Panc1 (cell line): Measurements from ENCODE around the gene TMEM258. TPM values are rescaled to one million over a fixed set of nuclear protein-coding genes. Genes with fewer than 3 reads are reported as not detected.

Source experiments
- ATAC-seq: fragments of 200-7000 bp; cut with Tn5 transposase; 2 replicates; pipeline ENCODE4 v1.9.1; 2020; ENCODE audit warnings: mild to moderate bottlenecking, moderate library complexity
- BruUV-seq: library from RNA; stranded (reverse); fragments of 400-500 nt; replicated peaks from 2 replicates; lab custom pipeline; 2021; lab: Mats Ljungman, UMichigan
- CTCF ChIA-PET: fragments of 300-600 bp; sonication (Branson Sonifier 250); formaldehyde crosslinking; loops from one replicate; lab custom pipeline; 2022; ENCODE audit warnings: antibody characterized with exemption; lab: Charles Lee
- POLR2A ChIA-PET: fragments of 300-600 bp; sonication (Branson Sonifier 250); formaldehyde crosslinking; loops from one replicate; lab custom pipeline; 2022; ENCODE audit warnings: antibody characterized with exemption; lab: Charles Lee
- DNase-seq: peaks from one replicate; pipeline ENCODE4 v3.0.0-alpha.2; 2010; ENCODE audit warnings: low read depth, low spot score
- H3K27ac ChIP-seq: 2 replicates; pipeline ENCODE4 v1.5.1; 2011; ENCODE audit warnings: mild to moderate bottlenecking, low read length, inconsistent platforms
- H3K27me3 ChIP-seq: fragments of 200-500 bp; sonication (Bioruptor generic); 2 replicates; pipeline ENCODE4 v1.6.0; 2014; ENCODE audit warnings: low read length, inconsistent platforms; ENCODE audit not compliant: control insufficient read depth, insufficient read depth
- H3K36me3 ChIP-seq: fragments of 200-500 bp; sonication (Bioruptor generic); 2 replicates; pipeline ENCODE4 v1.5.1; 2014; ENCODE audit warnings: inconsistent platforms, mild to moderate bottlenecking, low read length, moderate library complexity; ENCODE audit not compliant: control insufficient read depth, insufficient read depth
- H3K4me1 ChIP-seq: 2 replicates; pipeline ENCODE4 v1.5.1; 2011; ENCODE audit warnings: inconsistent platforms, mild to moderate bottlenecking, low read length, moderate library complexity; ENCODE audit not compliant: control insufficient read depth, insufficient read depth
- H3K4me3 ChIP-seq, 2 experiments: 2 replicates each; pipeline ENCODE4 v1.5.1; 2011 to 2012; ENCODE audit warnings: low read depth in 2 of 2, low read length in 2 of 2, mild to moderate bottlenecking in 2 of 2, inconsistent platforms in 1 of 2, moderate library complexity in 1 of 2
- H3K9me3 ChIP-seq: fragments of 200-500 bp; sonication (Bioruptor generic); 2 replicates; pipeline ENCODE4 v1.5.1; 2014; ENCODE audit warnings: low read depth, mild to moderate bottlenecking, inconsistent platforms, low read length, moderate library complexity; ENCODE audit not compliant: control insufficient read depth, insufficient read depth
- CTCF ChIP-seq: fragments of 450-650 bp; IDR thresholded peaks from 2 replicates; pipeline ENCODE4 v1.5.1; 2017; ENCODE audit warnings: mild to moderate bottlenecking
- POLR2AphosphoS5 ChIP-seq: IDR thresholded peaks from 2 replicates; pipeline ENCODE4 v1.6.1; 2012; ENCODE audit warnings: mild to moderate bottlenecking, low read depth, low read length, moderate library complexity
- REST ChIP-seq, 2 experiments: IDR thresholded peaks; 2 replicates each; pipeline ENCODE4 v1.6.1; 2011 to 2012; ENCODE audit warnings: low read depth in 2 of 2, control low read depth in 1 of 2, low read length in 1 of 2, mild to moderate bottlenecking in 1 of 2, moderate library complexity in 1 of 2; ENCODE audit not compliant: insufficient read depth in 1 of 2
- SIN3A ChIP-seq: IDR thresholded peaks from 2 replicates; pipeline ENCODE4 v1.6.1; 2012; ENCODE audit warnings: low read depth, mild to moderate bottlenecking, low read length, moderate library complexity, borderline replicate concordance; ENCODE audit not compliant: insufficient read depth
- TCF7L2 ChIP-seq: IDR thresholded peaks from 2 replicates; pipeline ENCODE4 v1.6.1; 2011; ENCODE audit warnings: mild to moderate bottlenecking, low read depth, low read length, inconsistent platforms
- in situ Hi-C: cut with HindIII; loops from 2 replicates; pipeline ENCODE4 v1.10.0; 2016; ENCODE audit warnings: low sequenced_read_pairs, low pct_unique_long_range_greater_than_20kb
- intact Hi-C: fragments of 100-400 bp; cut with micrococcal nuclease; formaldehyde crosslinking; loops from one replicate; pipeline ENCODE4 v1.10.0; 2022; ENCODE audit not compliant: unreplicated experiment
- total RNA-seq: library from RNA; stranded (reverse); gene quantifications from one replicate; pipeline ENCODE4 v1.2.1, GENCODE V29; 2021; ENCODE audit not compliant: unreplicated experiment

Gene TMEM258
- total RNA-seq, 1 experiment from 2014 or later = 139 TPM

- CTCF ChIA-PET = interaction anchor here (0.7 kb wide), 1 partner anchor 9 kb away, joined by 3 read pairs; no protein-coding TSS in a partner anchor
- no peak overlapping the region for H3K27ac ChIP-seq
- H3K27me3 ChIP-seq = no peaks in the 10 kb centered on the region
- no peak overlapping the region for H3K4me3 ChIP-seq
- BruUV-seq = no TSS peak
- H3K9me3 ChIP-seq = no peaks in the 10 kb centered on the region
- no peak for TF ChIP-seq TCF7L2
- no peak for TF ChIP-seq REST (IDR thresholded peaks at IDR 0.05; ENCODE audit: insufficient read depth in 1 of 2, low read depth in 2 of 2, low read length in 1 of 2)
- TF ChIP-seq CTCF = no peak
- TF ChIP-seq SIN3A = no peak
- TF ChIP-seq POLR2AphosphoS5 = no peak
- in situ Hi-C loops = no loop called here
- intact Hi-C loops = no loop called here
- DNase-seq (no peak), ATAC-seq (no peak)
- POLR2A ChIA-PET = interaction anchor here (0.6 kb wide), 1 partner anchor 1445 kb away, joined by 15 read pairs; no protein-coding TSS in a partner anchor
- H3K4me1 ChIP-seq = peaks cover 3% of the 10 kb centered on the region
- no peaks in the 10 kb centered on the region for H3K36me3 ChIP-seq
Measured at GRCh38 chr11:61775106-61775505, 17.3 kb downstream of the TMEM258 start.

- Histone ChIP-seq H3K4me3 (no peak overlapping the region), H3K27ac (no peak overlapping the region), H3K36me3 (no peaks in the 10 kb centered on the region), H3K9me3 (no peaks in the 10 kb centered on the region), H3K4me1 (peaks cover 3% of the 10 kb centered on the region), H3K27me3 (no peaks in the 10 kb centered on the region)
- BruUV-seq = no TSS peak
- POLR2A ChIA-PET = no interaction called here
- CTCF ChIA-PET = no interaction called here
- no peak for DNase-seq
- in situ Hi-C loops (no loop called here), intact Hi-C loops (no loop called here)
- TF ChIP-seq POLR2AphosphoS5 = no peak
- no peak for TF ChIP-seq REST (IDR thresholded peaks at IDR 0.05; ENCODE audit: insufficient read depth in 1 of 2, low read depth in 2 of 2, low read length in 1 of 2)
- TF ChIP-seq TCF7L2 = no peak
- no peak for TF ChIP-seq SIN3A
- TF ChIP-seq CTCF = no peak
- no peak for ATAC-seq
Measured at GRCh38 chr11:61774411-61774810, 18.0 kb downstream of the TMEM258 start.
